Pancreas (tissue), 10 donors: Measurements from ENCODE around the gene PSRC1. TPM values are rescaled to one million over a fixed set of nuclear protein-coding genes. Genes with fewer than 3 reads are reported as not detected.

Experiments
- ATAC-seq, 4 donors: fragments of 200-7000 bp; cut with Tn5 transposase; one replicate each; pipeline versions ENCODE4 v1.8.0 to v1.9.1; 2020; ENCODE audit warnings: mild to moderate bottlenecking in 4 of 4, moderate library complexity in 4 of 4
- DNase-seq, 6 donors: peaks; one replicate each; pipeline ENCODE4 v3.0.0-alpha.2; 2020
- FAIRE-seq: peaks from 2 replicates; lab custom pipeline; 2012; peaks lifted over from hg19 to GRCh38; lab: Jason Lieb, UNC
- H3K27ac ChIP-seq, 4 donors: fragments of 200-600 bp; sonication (generic); 1 replicate in 3 of 4; 2 replicates in 1 of 4; pipeline versions ENCODE4 v1.5.0 to v1.8.0; 2020
- H3K27me3 ChIP-seq, 4 donors: fragments of 200-600 bp; one replicate each; pipeline ENCODE4 v1.8.0; 2021
- H3K36me3 ChIP-seq, 3 donors: fragments of 200-600 bp; sonication (generic) in 1 of 3; one replicate each; pipeline versions ENCODE4 v1.5.0 to v1.8.0; 2020 to 2021
- H3K4me1 ChIP-seq, 3 donors: fragments of 200-600 bp; one replicate each; pipeline ENCODE4 v1.8.0; 2021
- H3K4me3 ChIP-seq, 4 donors: fragments of 200-600 bp; sonication (generic) in 2 of 4; one replicate each; pipeline versions ENCODE4 v1.5.0 to v1.8.0; 2020 to 2021
- H3K9me3 ChIP-seq, 4 donors: fragments of 200-600 bp; one replicate each; pipeline ENCODE4 v1.8.0; 2021
- CTCF ChIP-seq, 4 donors: fragments of 200-600 bp; sonication (generic) in 3 of 4; IDR thresholded peaks; one replicate each; pipeline versions ENCODE4 v1.5.0 to v1.8.0; 2021; ENCODE audit warnings: antibody characterized with exemption in 4 of 4
- WGBS, 2 donors: extraction: QIAGEN DNeasy Blood & Tissue Kit; methylation state at CpG; one replicate each; pipeline ENCODE4 v1.1.7; 2013; 5-methylcytosine and 5-hydroxymethylcytosine counted together
- intact Hi-C, 3 donors: fragments of 100-400 bp; cut with DNase I; formaldehyde crosslinking; loops; one replicate each; pipeline versions ENCODE4 v1.11.1 to v1.14.2; 2022
- polyA plus RNA-seq, 2 donors: library from polyadenylated mRNA; stranded (reverse); fragments of 200-250 nt; gene quantifications; one replicate each; pipeline ENCODE4 v1.2.3, GENCODE V29; 2013
- total RNA-seq, 6 donors: library from RNA; stranded (reverse); fragmentation: NEBNext Ultra II Directional in 4 of 6; extraction: Animal tissue kit (Norgen Biotek cat#: 25700) in 4 of 6; gene quantifications; one replicate each; pipeline versions ENCODE4 v1.2.1 to v1.2.4, GENCODE V29; 2021 to 2023
- donor health status: healthy with polysubstance abuse.
- donor health status: DM: no; HTN: no; CAD: no; lungs with moderate emphysema.
- donor health status: DM: no; HTN: no; CAD: no.
- donor health status: control.
- donor health status: control.
- donor health status: Bipolar disorder and iron deficiency.
- donor health status: DM: yes; HTN: yes; CAD: no.
- donor health status: DM: no; HTN: no; CAD: no.
- donor health status: DM: no; HTN: no; CAD: no.
- donor health status: DM: yes; HTN: yes; CAD: no.

Gene PSRC1
- total and polyA plus RNA-seq, 8 donors = 0.08 to 5.4 (median 0.91) TPM

GRCh38 chr1:109316506-109316905 is 33.6 kb upstream of the PSRC1 start:
- 92 to 97% methylated on average over 1 of the region's 1 CpG for WGBS, 2 donors
- ATAC-seq (no peak), DNase-seq (no peak), FAIRE-seq (no peak)
- TF ChIP-seq CTCF (IDR thresholded peaks at IDR 0.05) = no peak
- intact Hi-C loops = no loop called here
- Histone ChIP-seq H3K36me3 (peaks cover 0 to 22% (median 0%) of the 10 kb centered on the region in 3 donors), H3K4me1 (no peaks in the 10 kb centered on the region), H3K27me3 (no peaks in the 10 kb centered on the region), H3K4me3 (no peak overlapping the region), H3K9me3 (no peaks in the 10 kb centered on the region), H3K27ac (no peak overlapping the region)

GRCh38 chr1:109315288-109315687 is 32.3 kb upstream of the PSRC1 start:
- Histone ChIP-seq H3K27me3 (no peaks in the 10 kb centered on the region), H3K27ac (no peak overlapping the region), H3K9me3 (no peaks in the 10 kb centered on the region), H3K4me1 (no peaks in the 10 kb centered on the region), H3K4me3 (no peak overlapping the region), H3K36me3 (peaks cover 0 to 13% (median 0%) of the 10 kb centered on the region in 3 donors)
- WGBS, 2 donors = 94 to 97% methylated on average over 4 of the region's 4 CpGs
- FAIRE-seq (no peak), ATAC-seq (no peak), DNase-seq (no peak)
- no peak for TF ChIP-seq CTCF (IDR thresholded peaks at IDR 0.05)
- intact Hi-C loops = no loop called here

GRCh38 chr1:109314795-109315194 is 31.9 kb upstream of the PSRC1 start:
- no peak for FAIRE-seq
- ATAC-seq = no peak
- no peaks in the 10 kb centered on the region for H3K4me1 ChIP-seq
- intact Hi-C loops = no loop called here
- no peak for DNase-seq
- TF ChIP-seq CTCF (IDR thresholded peaks at IDR 0.05) = no peak
- H3K27me3 ChIP-seq = no peaks in the 10 kb centered on the region
- no peak overlapping the region for H3K27ac ChIP-seq
- H3K36me3 ChIP-seq = peaks cover 0 to 12% (median 0%) of the 10 kb centered on the region in 3 donors
- H3K4me3 ChIP-seq = no peak overlapping the region
- 94 to 96% methylated on average over 1 of the region's 1 CpG for WGBS, 2 donors
- no peaks in the 10 kb centered on the region for H3K9me3 ChIP-seq

GRCh38 chr1:109312978-109313775 is 30.2 kb upstream of the PSRC1 start:
- H3K36me3 ChIP-seq = peaks cover 0 to 12% (median 0%) of the 10 kb centered on the region in 3 donors

More at GRCh38 chr1:109312978-109313775, 30.2 kb upstream of the PSRC1 start:
- DNase-seq (no peak), ATAC-seq (no peak), FAIRE-seq (no peak)
- no peaks in the 10 kb centered on the region for H3K9me3 ChIP-seq
- no peak for TF ChIP-seq CTCF (IDR thresholded peaks at IDR 0.05)
- no peaks in the 10 kb centered on the region for H3K27me3 ChIP-seq
- intact Hi-C loops = no loop called here
- no peak overlapping the region for H3K27ac ChIP-seq
- H3K4me3 ChIP-seq = no peak overlapping the region
- H3K4me1 ChIP-seq = no peaks in the 10 kb centered on the region
- 83 to 90% methylated on average over 12 of the region's 12 CpGs for WGBS, 2 donors
